COLO668 (cell line): ENCODE results near the gene OST4.

Experiments used
- DNase-seq: peaks from one replicate; lab custom pipeline; 2025; ENCODE audit not compliant: unreplicated experiment; lab: John Stamatoyannopoulos, UW

Gene OST4

GRCh38 chr2:27027211-27027651 lies 44.2 kb downstream of the OST4 start:
- DNase-seq, result no peak

- no peak for DNase-seq
Observed at GRCh38 chr2:27025861-27026851, 45.3 kb downstream of the OST4 start.

- DNase-seq, result no peak
Observed at GRCh38 chr2:27025281-27025800, 46.1 kb downstream of the OST4 start.

GRCh38 chr2:27024812-27025211 lies 46.6 kb downstream of the OST4 start:
- no peak for DNase-seq

- no peak for DNase-seq
Observed at GRCh38 chr2:27024188-27024587, 47.3 kb downstream of the OST4 start.

GRCh38 chr2:27023740-27024139 lies 47.7 kb downstream of the OST4 start:
- DNase-seq, result no peak

- DNase-seq, result no peak
Observed at GRCh38 chr2:27021253-27022049, 50.0 kb downstream of the OST4 start.
